Measurements from ENCODE around the gene SNN.

The SNN gene

DNA sequence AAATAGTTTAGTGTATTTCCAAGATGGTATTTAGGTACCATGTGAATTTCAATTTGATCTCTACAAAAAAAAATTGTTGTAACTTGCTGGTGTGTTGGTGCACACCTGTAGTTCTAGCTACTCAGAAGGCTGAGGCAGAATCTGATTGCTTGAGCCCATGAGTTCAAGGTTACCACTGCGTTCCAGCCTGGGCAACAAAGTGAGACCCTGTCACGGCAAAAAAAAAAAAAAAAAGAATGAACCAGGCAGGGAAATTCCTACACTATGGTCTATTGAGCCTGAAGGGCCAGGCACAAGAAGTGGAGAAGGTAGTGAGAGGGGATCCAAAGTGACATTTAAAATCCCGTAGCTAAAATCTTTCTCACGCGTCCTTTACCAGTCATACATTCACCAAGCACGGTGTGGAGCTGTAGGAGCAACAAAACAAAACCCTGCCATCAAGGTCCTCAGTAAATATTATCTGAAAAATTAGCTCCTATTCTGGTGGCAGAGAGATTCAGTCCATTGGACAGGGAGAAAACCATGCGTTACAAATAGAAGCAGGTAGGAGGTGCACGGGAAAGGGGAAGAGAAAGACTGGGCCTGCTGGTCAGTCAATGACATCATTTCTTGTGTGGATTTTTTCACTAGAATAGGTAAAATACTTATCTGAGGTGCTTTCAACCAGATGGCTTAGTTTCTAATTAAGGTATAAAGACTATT, 47.1 kb downstream of the SNN start:
- Histone ChIP-seq H3K9ac (no peak overlapping the region), H3K4me1 (no peaks in the 10 kb centered on the region), H2AFZ (no peak overlapping the region), H3K4me3 (ENCODE audit: low read depth, low read length) (no peak overlapping the region), H3K27me3 (ENCODE audit: control insufficient read depth, insufficient read depth, low read length) (no peaks in the 10 kb centered on the region), H3K9me3 (ENCODE audit: control insufficient read depth, low read length) (no peaks in the 10 kb centered on the region), H3K4me2 (ENCODE audit: low read length) (no peak overlapping the region), H3K79me2 (peaks cover 8% of the 10 kb centered on the region), H3K27ac (no peak overlapping the region), H3K36me3 (ENCODE audit: control insufficient read depth, insufficient read depth, low read length) (no peaks in the 10 kb centered on the region)
- TF ChIP-seq, protein P1, sequence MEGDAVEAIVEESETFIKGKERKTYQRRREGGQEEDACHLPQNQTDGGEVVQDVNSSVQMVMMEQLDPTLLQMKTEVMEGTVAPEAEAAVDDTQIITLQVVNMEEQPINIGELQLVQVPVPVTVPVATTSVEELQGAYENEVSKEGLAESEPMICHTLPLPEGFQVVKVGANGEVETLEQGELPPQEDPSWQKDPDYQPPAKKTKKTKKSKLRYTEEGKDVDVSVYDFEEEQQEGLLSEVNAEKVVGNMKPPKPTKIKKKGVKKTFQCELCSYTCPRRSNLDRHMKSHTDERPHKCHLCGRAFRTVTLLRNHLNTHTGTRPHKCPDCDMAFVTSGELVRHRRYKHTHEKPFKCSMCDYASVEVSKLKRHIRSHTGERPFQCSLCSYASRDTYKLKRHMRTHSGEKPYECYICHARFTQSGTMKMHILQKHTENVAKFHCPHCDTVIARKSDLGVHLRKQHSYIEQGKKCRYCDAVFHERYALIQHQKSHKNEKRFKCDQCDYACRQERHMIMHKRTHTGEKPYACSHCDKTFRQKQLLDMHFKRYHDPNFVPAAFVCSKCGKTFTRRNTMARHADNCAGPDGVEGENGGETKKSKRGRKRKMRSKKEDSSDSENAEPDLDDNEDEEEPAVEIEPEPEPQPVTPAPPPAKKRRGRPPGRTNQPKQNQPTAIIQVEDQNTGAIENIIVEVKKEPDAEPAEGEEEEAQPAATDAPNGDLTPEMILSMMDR (IDR thresholded peaks at IDR 0.05), result no peak

DNA sequence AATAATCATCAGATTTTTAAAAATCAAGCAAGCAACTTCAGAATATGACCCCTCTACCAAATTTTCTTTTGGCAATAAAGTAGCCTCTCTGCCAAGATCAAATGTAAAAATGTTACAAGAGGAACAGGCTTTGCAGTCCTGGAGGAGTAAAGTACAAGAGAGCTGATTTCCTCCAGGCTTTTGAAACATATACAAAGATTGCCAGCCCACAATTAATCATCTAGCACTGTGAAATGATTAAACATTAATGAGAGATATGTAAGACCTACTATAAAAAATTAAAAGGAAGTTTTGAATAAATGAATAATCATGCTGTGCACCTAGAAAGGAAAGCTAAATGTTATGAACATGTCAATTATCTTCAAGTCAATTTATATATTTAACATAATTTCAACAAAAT, 48.1 kb downstream of the SNN start:
- TF ChIP-seq, protein P1 (IDR thresholded peaks at IDR 0.05), result no peak
- Histone ChIP-seq H3K9ac (no peak overlapping the region), H3K36me3 (ENCODE audit: control insufficient read depth, insufficient read depth, low read length) (no peaks in the 10 kb centered on the region), H3K27ac (no peak overlapping the region), H3K4me2 (ENCODE audit: low read length) (no peak overlapping the region), H3K27me3 (ENCODE audit: control insufficient read depth, insufficient read depth, low read length) (no peaks in the 10 kb centered on the region), H3K4me3 (ENCODE audit: low read depth, low read length) (no peak overlapping the region), H2AFZ (no peak overlapping the region), H3K79me2 (peaks cover 8% of the 10 kb centered on the region), H3K4me1 (no peaks in the 10 kb centered on the region), H3K9me3 (ENCODE audit: control insufficient read depth, low read length) (no peaks in the 10 kb centered on the region)

DNA sequence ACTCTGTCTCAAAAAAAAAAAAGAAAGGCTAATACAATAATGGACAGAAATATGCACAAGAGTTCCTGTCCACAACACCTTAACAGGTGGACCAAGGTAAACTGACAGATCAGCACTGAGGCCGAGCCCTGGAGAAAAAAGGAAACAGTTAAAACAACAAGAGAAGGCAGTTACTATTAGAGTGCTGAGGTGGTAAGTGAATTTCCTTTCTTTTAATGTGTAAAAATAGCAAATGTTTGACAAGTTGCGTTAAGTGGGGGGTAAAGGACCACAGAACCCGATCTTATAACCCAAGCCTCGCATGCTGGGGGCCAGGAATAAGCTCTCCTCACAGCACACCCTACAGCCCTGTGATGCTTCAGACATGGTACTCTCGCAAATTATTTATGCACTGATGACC, 49.6 kb downstream of the SNN start:
- TF ChIP-seq, protein P1 (IDR thresholded peaks at IDR 0.05), result no peak
- no peaks in the 10 kb centered on the region for H3K36me3 ChIP-seq (ENCODE audit: control insufficient read depth, insufficient read depth, low read length)

DNA sequence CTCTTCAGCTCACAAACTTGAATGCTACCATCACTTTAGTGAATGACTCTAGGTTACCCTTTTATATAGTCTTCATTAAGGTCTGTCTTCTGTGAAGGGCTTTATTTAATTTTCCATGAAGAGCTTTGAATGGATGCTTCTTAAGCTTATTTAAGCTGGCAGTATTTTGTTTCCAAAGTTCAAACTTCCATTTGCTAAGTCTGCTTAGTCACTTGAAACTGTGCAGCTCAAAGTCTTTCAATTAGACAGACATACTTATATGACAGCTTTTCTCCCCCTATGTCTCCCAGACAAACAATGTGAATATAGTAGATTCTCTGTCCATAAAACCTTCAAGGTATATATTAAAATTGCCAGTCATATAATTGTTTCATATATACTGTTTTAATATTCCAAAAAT, 50.9 kb downstream of the SNN start:
- Histone ChIP-seq H3K4me1 (no peaks in the 10 kb centered on the region), H3K9me3 (ENCODE audit: control insufficient read depth, low read length) (no peaks in the 10 kb centered on the region), H3K27ac (no peak overlapping the region), H3K36me3 (ENCODE audit: control insufficient read depth, insufficient read depth, low read length) (no peaks in the 10 kb centered on the region), H3K4me2 (ENCODE audit: low read length) (no peak overlapping the region), H3K27me3 (ENCODE audit: control insufficient read depth, insufficient read depth, low read length) (no peaks in the 10 kb centered on the region), H3K4me3 (ENCODE audit: low read depth, low read length) (no peak overlapping the region), H3K79me2 (no peaks in the 10 kb centered on the region), H3K9ac (no peak overlapping the region), H2AFZ (no peak overlapping the region)
- TF ChIP-seq, protein P1 (IDR thresholded peaks at IDR 0.05), result no peak

More for the DNA sequence above, 49.6 kb downstream of the SNN start:
- H3K9ac ChIP-seq, result no peak overlapping the region
- H3K79me2 ChIP-seq, result peaks cover 2% of the 10 kb centered on the region
- no peak overlapping the region for H2AFZ ChIP-seq
- no peaks in the 10 kb centered on the region for H3K9me3 ChIP-seq (ENCODE audit: control insufficient read depth, low read length)
- H3K4me3 ChIP-seq (ENCODE audit: low read depth, low read length), result no peak overlapping the region
- no peaks in the 10 kb centered on the region for H3K27me3 ChIP-seq (ENCODE audit: control insufficient read depth, insufficient read depth, low read length)
- no peak overlapping the region for H3K4me2 ChIP-seq (ENCODE audit: low read length)
- H3K4me1 ChIP-seq, result no peaks in the 10 kb centered on the region
- no peak overlapping the region for H3K27ac ChIP-seq

DNA sequence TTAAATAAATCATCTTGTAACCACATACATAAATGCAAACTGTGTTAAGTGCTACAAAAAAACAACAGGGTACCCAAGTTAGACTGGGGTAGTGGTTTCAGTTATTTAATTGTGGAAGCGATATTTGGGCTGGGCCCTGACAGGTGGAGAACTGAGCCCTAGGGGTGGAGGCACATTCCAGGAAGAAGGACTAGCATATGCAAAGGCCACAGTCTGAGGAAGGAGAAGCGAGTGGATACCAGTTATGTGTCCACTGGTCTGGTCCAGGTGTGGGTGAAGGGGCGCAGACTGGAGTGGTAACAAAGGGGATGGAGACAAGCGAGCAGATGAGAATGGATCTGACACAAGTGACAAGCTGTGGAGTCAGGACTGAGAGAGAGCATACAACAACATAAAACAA, 51.5 kb downstream of the SNN start:
- Histone ChIP-seq H3K4me3 (ENCODE audit: low read depth, low read length) (no peak overlapping the region), H2AFZ (no peak overlapping the region), H3K79me2 (no peaks in the 10 kb centered on the region), H3K4me1 (no peaks in the 10 kb centered on the region), H3K36me3 (ENCODE audit: control insufficient read depth, insufficient read depth, low read length) (no peaks in the 10 kb centered on the region), H3K27ac (no peak overlapping the region), H3K9me3 (ENCODE audit: control insufficient read depth, low read length) (no peaks in the 10 kb centered on the region), H3K9ac (no peak overlapping the region), H3K4me2 (ENCODE audit: low read length) (no peak overlapping the region), H3K27me3 (ENCODE audit: control insufficient read depth, insufficient read depth, low read length) (no peaks in the 10 kb centered on the region)
- TF ChIP-seq, protein P1 (IDR thresholded peaks at IDR 0.05), result no peak
